Stomach (tissue), 9 donors: ENCODE results near the gene SBSN. TPM values are rescaled to one million over a fixed set of nuclear protein-coding genes. Genes with fewer than 3 reads are reported as not detected.

ENCODE experiments used
- DNase-seq, 2 donors: peaks; one replicate each; pipeline versions ENCODE4 v3.0.0 to v3.0.0-alpha.2; 2013 to 2019
- H3K27ac ChIP-seq, 5 donors: fragments of 200-600 bp in 4 of 5; sonication (generic) in 4 of 5; one replicate each; pipeline ENCODE4 v1.5.1; 2013 to 2019; ENCODE audit warnings: mild to moderate bottlenecking in 1 of 5, moderate library complexity in 1 of 5
- H3K27me3 ChIP-seq, 3 donors: fragments of 200-600 bp; sonication (generic); one replicate each; pipeline ENCODE4 v1.5.1; 2017 to 2019; ENCODE audit warnings: mixed run types in 1 of 3
- H3K36me3 ChIP-seq, 4 donors: fragments of 200-600 bp; sonication (generic); 1 replicate in 3 of 4; 2 replicates in 1 of 4; pipeline ENCODE4 v1.5.1; 2016 to 2019
- H3K4me1 ChIP-seq, 4 donors: fragments of 200-600 bp; sonication (generic); one replicate each; pipeline ENCODE4 v1.5.1; 2016 to 2019
- H3K4me3 ChIP-seq, 4 donors: fragments of 200-600 bp; sonication (generic) in 3 of 4; one replicate each; pipeline ENCODE4 v1.5.1; 2016 to 2019; ENCODE audit warnings: mild to moderate bottlenecking in 1 of 4
- H3K9me3 ChIP-seq, 4 donors: fragments of 200-600 bp; sonication (generic); one replicate each; pipeline ENCODE4 v1.5.1; 2016 to 2019
- CTCF ChIP-seq, 7 experiments: fragments of 450-650 bp in 4 of 7; fragments of 200-600 bp in 3 of 7; sonication (generic) in 3 of 7; IDR thresholded peaks; one replicate each; pipeline ENCODE4 v1.5.1; 2016 to 2019; ENCODE audit warnings: antibody characterized with exemption in 7 of 7, control low read depth in 2 of 7, mild to moderate bottlenecking in 1 of 7
- EP300 ChIP-seq: sonication (generic); formaldehyde crosslinking; IDR thresholded peaks from one replicate; pipeline ENCODE4 v1.6.1; 2017; ENCODE audit warnings: antibody characterized with exemption
- POLR2A ChIP-seq, 4 donors: fragments of 450-650 bp; IDR thresholded peaks; one replicate each; pipeline ENCODE4 v1.6.1; 2016; ENCODE audit warnings: antibody characterized with exemption in 4 of 4, control low read depth in 2 of 4, mild to moderate bottlenecking in 1 of 4, moderate library complexity in 1 of 4
- POLR2AphosphoS5 ChIP-seq, 3 donors: sonication (generic); formaldehyde crosslinking; IDR thresholded peaks; one replicate each; pipeline ENCODE4 v1.6.1; 2016; ENCODE audit warnings: antibody characterized with exemption in 3 of 3
- WGBS, 5 donors: extraction: QIAGEN DNeasy Blood & Tissue Kit in 3 of 5; methylation state at CpG; one replicate each; pipeline versions ENCODE4 v1.1.5 to v1.1.7; 2013 to 2018; 5-methylcytosine and 5-hydroxymethylcytosine counted together
- intact Hi-C: fragments of 100-400 bp; cut with DNase I; formaldehyde crosslinking; loops from one replicate; pipeline ENCODE4 v1.15.1; 2023; ENCODE audit warnings: low total_unique reads
- polyA plus RNA-seq, 3 donors: library from polyadenylated mRNA; stranded (reverse); fragments of 200-250 nt; gene quantifications; one replicate each; pipeline ENCODE4 v1.2.3, GENCODE V29; 2013
- total RNA-seq, 5 donors: library from RNA; depleted of rRNA; stranded (reverse); fragments of >200 nt; gene quantifications; one replicate each; pipeline versions ENCODE4 v1.1.0 to v1.2.3, GENCODE V29; 2014 to 2016
- donor health status: healthy with polysubstance abuse.
- donor health status: Bipolar disorder and iron deficiency.
- donor health status: healthy.

The SBSN gene
- total and polyA plus RNA-seq, 8 donors: 1.1 to 29.2 TPM; not detected in 6

- Histone ChIP-seq H3K4me1 (no peaks in the 10 kb centered on the region), H3K27ac (no peak overlapping the region), H3K27me3 (peaks cover 0 to 26% (median 0%) of the 10 kb centered on the region in 3 donors), H3K9me3 (no peaks in the 10 kb centered on the region), H3K4me3 (no peak overlapping the region), H3K36me3 (no peaks in the 10 kb centered on the region)
- 63 to 75% (median 69%) methylated on average over 16 of the region's 16 CpGs for WGBS, 5 donors
- TF ChIP-seq POLR2A (IDR thresholded peaks at IDR 0.05) (no peak), CTCF (IDR thresholded peaks at IDR 0.05) (no peak), EP300 (no peak), POLR2AphosphoS5 (IDR thresholded peaks at IDR 0.05) (no peak)
- no peak for DNase-seq
- intact Hi-C loops: no loop called here
Observed at GRCh38 chr19:35521124-35521743, 6.9 kb downstream of the SBSN start.

GRCh38 chr19:35519291-35519690 is 8.8 kb downstream of the SBSN start:
- WGBS, 5 donors: 47 to 56% (median 53%) methylated on average over 7 of the region's 7 CpGs
- H3K27me3 ChIP-seq: peaks cover 0 to 13% (median 0%) of the 10 kb centered on the region in 3 donors
- no peaks in the 10 kb centered on the region for H3K9me3 ChIP-seq
- TF ChIP-seq POLR2A (IDR thresholded peaks at IDR 0.05) (no peak), POLR2AphosphoS5 (IDR thresholded peaks at IDR 0.05) (no peak), EP300 (no peak), CTCF (IDR thresholded peaks at IDR 0.05) (no peak)
- no peak overlapping the region for H3K4me3 ChIP-seq
- H3K4me1 ChIP-seq: no peaks in the 10 kb centered on the region
- DNase-seq: no peak
- intact Hi-C loops: no loop called here
- no peak overlapping the region for H3K27ac ChIP-seq
- H3K36me3 ChIP-seq: no peaks in the 10 kb centered on the region

GRCh38 chr19:35518313-35518712 is 9.8 kb downstream of the SBSN start:
- peaks cover 0 to 16% (median 0%) of the 10 kb centered on the region in 3 donors for H3K27me3 ChIP-seq
- H3K4me3 ChIP-seq: no peak overlapping the region
- 55 to 66% (median 59%) methylated on average over 6 of the region's 6 CpGs for WGBS, 5 donors
- intact Hi-C loops: no loop called here
- H3K36me3 ChIP-seq: no peaks in the 10 kb centered on the region
- H3K27ac ChIP-seq: no peak overlapping the region
- no peaks in the 10 kb centered on the region for H3K9me3 ChIP-seq
- H3K4me1 ChIP-seq: no peaks in the 10 kb centered on the region
- DNase-seq: no peak
- TF ChIP-seq CTCF (IDR thresholded peaks at IDR 0.05): no peak
- TF ChIP-seq POLR2AphosphoS5 (IDR thresholded peaks at IDR 0.05): no peak
- no peak for TF ChIP-seq POLR2A (IDR thresholded peaks at IDR 0.05)
- no peak for TF ChIP-seq EP300

- TF ChIP-seq CTCF (IDR thresholded peaks at IDR 0.05): no peak
- TF ChIP-seq POLR2AphosphoS5 (IDR thresholded peaks at IDR 0.05): no peak
- TF ChIP-seq EP300: no peak
- TF ChIP-seq POLR2A (IDR thresholded peaks at IDR 0.05): no peak
- intact Hi-C loops: no loop called here
- 88 to 94% (median 91%) methylated on average over 2 of the region's 2 CpGs for WGBS, 5 donors
- Histone ChIP-seq H3K4me3 (no peak overlapping the region), H3K9me3 (no peaks in the 10 kb centered on the region), H3K27me3 (peaks cover 0 to 25% (median 0%) of the 10 kb centered on the region in 3 donors), H3K36me3 (no peaks in the 10 kb centered on the region), H3K27ac (no peak overlapping the region), H3K4me1 (no peaks in the 10 kb centered on the region)
- no peak for DNase-seq
Observed at GRCh38 chr19:35517342-35517741, 10.8 kb downstream of the SBSN start.
